Kidney tubule cell (primary cell): ENCODE results near the gene DNAJC10.

Experiments used
- DNase-seq: peaks from one replicate; pipeline ENCODE4 v3.0.0-alpha.2; 2018; ENCODE audit warnings: low spot score

Gene DNAJC10

DNA sequence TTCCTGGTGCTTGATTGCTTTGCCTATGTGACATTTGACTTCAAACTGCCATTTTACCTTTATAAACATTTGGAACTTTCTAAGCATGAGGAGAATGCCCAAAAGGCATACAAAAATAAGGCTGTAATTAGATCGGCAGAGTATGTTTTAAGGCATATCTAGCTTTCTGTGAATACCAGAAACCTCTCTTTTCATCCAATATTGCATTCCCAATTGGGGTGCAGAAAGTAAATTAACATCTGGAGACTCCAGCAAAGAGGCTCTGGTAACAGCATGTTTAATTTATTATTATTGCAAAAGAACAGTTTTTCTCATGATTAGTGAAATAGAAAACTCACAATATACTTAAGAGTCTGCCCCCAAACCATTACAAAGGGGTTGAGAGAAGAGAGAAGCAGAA, 118.2 kb downstream of the DNAJC10 start:
- no peak for DNase-seq

DNA sequence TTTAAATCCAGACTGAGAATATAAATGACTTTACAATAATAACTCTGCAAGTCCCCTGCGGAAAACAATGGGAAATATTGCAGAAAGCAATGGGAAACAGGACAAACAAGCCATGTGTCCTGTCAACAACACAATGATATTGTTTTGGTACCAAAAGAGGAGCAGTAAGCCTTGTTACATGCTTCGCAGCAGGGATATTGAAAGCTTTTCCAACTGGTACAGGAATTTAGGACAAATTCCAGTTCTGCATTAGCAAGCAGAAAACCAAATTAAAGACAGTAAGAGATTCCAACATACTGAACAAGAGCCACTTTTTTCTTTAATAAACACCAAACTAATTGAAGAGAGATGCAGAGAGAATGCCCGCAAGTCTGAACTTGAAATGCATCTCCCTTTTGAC, 120.4 kb downstream of the DNAJC10 start:
- no peak for DNase-seq
